Suprapubic skin (tissue), 4 donors: ENCODE data around the gene ZC3H12A. TPM values are rescaled to one million over a fixed set of nuclear protein-coding genes. Genes with fewer than 3 reads are reported as not detected.

Source experiments
- DNase-seq, 2 donors: peaks; one replicate each; pipeline ENCODE4 v3.0.0-alpha.2; 2019; ENCODE audit warnings: low spot score in 2 of 2
- H3K27ac ChIP-seq: fragments of 200-600 bp; sonication (generic); one replicate; pipeline ENCODE4 v1.5.1; 2019
- H3K27me3 ChIP-seq: fragments of 200-600 bp; sonication (generic); one replicate; pipeline ENCODE4 v1.5.1; 2019
- H3K36me3 ChIP-seq: fragments of 200-600 bp; sonication (generic); one replicate; pipeline ENCODE4 v1.5.1; 2019
- H3K4me1 ChIP-seq: fragments of 200-600 bp; sonication (generic); one replicate; pipeline ENCODE4 v1.5.1; 2019
- H3K4me3 ChIP-seq: fragments of 200-600 bp; sonication (generic); one replicate; pipeline ENCODE4 v1.5.1; 2019; ENCODE audit warnings: mild to moderate bottlenecking
- H3K9me3 ChIP-seq: fragments of 200-600 bp; sonication (generic); one replicate; pipeline ENCODE4 v1.5.1; 2019
- EP300 ChIP-seq: sonication (generic); formaldehyde crosslinking; IDR thresholded peaks from one replicate; pipeline ENCODE4 v1.6.1; 2017; ENCODE audit warnings: antibody characterized with exemption
- POLR2A ChIP-seq, 2 donors: fragments of 450-650 bp; IDR thresholded peaks; one replicate each; pipeline ENCODE4 v1.6.1; 2017; ENCODE audit warnings: antibody characterized with exemption in 2 of 2, mild to moderate bottlenecking in 2 of 2, moderate library complexity in 2 of 2
- POLR2AphosphoS5 ChIP-seq, 3 donors: sonication (generic); formaldehyde crosslinking; IDR thresholded peaks; one replicate each; pipeline ENCODE4 v1.6.1; 2017; ENCODE audit warnings: antibody characterized with exemption in 3 of 3
- WGBS: methylation state at CpG from one replicate; pipeline ENCODE4 v1.1.5; 2018; 5-methylcytosine and 5-hydroxymethylcytosine counted together
- total RNA-seq, 4 donors: library from RNA; depleted of rRNA; stranded (reverse); fragments of >200 nt; gene quantifications; one replicate each; pipeline ENCODE4 v1.1.0, GENCODE V29; 2016
- TF ChIP-seq, protein P1 (sequence below), 2 donors: fragments of 200-600 bp in 1 of 2; fragments of 450-650 bp in 1 of 2; sonication (generic) in 1 of 2; IDR thresholded peaks; one replicate each; pipeline ENCODE4 v1.5.1; 2016 to 2019; ENCODE audit warnings: antibody characterized with exemption in 2 of 2, mild to moderate bottlenecking in 1 of 2, moderate library complexity in 1 of 2

The ZC3H12A gene
- total RNA-seq, 4 donors from 2014 or later = 47.7 to 107 (median 56.1) TPM

- Histone ChIP-seq H3K4me1 (peaks cover 86% of the 10 kb centered on the region), H3K9me3 (no peaks in the 10 kb centered on the region), H3K4me3 (no peak overlapping the region), H3K36me3 (peaks cover 54% of the 10 kb centered on the region), H3K27me3 (no peaks in the 10 kb centered on the region), H3K27ac (peak overlapping the region; percentile 95)
- WGBS = 90% methylated on average over 18 of the region's 18 CpGs
- TF ChIP-seq POLR2AphosphoS5 (IDR thresholded peaks at IDR 0.05) (no peak), POLR2A (IDR thresholded peaks at IDR 0.05) (no peak), EP300 (no peak)
- TF ChIP-seq, protein P1, sequence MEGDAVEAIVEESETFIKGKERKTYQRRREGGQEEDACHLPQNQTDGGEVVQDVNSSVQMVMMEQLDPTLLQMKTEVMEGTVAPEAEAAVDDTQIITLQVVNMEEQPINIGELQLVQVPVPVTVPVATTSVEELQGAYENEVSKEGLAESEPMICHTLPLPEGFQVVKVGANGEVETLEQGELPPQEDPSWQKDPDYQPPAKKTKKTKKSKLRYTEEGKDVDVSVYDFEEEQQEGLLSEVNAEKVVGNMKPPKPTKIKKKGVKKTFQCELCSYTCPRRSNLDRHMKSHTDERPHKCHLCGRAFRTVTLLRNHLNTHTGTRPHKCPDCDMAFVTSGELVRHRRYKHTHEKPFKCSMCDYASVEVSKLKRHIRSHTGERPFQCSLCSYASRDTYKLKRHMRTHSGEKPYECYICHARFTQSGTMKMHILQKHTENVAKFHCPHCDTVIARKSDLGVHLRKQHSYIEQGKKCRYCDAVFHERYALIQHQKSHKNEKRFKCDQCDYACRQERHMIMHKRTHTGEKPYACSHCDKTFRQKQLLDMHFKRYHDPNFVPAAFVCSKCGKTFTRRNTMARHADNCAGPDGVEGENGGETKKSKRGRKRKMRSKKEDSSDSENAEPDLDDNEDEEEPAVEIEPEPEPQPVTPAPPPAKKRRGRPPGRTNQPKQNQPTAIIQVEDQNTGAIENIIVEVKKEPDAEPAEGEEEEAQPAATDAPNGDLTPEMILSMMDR (IDR thresholded peaks at IDR 0.05) = no peak
- DNase-seq = peak in 1 of 2 donors; percentile 78
Observed at GRCh38 chr1:37482004-37482785, 7.8 kb downstream of the ZC3H12A start.

DNA sequence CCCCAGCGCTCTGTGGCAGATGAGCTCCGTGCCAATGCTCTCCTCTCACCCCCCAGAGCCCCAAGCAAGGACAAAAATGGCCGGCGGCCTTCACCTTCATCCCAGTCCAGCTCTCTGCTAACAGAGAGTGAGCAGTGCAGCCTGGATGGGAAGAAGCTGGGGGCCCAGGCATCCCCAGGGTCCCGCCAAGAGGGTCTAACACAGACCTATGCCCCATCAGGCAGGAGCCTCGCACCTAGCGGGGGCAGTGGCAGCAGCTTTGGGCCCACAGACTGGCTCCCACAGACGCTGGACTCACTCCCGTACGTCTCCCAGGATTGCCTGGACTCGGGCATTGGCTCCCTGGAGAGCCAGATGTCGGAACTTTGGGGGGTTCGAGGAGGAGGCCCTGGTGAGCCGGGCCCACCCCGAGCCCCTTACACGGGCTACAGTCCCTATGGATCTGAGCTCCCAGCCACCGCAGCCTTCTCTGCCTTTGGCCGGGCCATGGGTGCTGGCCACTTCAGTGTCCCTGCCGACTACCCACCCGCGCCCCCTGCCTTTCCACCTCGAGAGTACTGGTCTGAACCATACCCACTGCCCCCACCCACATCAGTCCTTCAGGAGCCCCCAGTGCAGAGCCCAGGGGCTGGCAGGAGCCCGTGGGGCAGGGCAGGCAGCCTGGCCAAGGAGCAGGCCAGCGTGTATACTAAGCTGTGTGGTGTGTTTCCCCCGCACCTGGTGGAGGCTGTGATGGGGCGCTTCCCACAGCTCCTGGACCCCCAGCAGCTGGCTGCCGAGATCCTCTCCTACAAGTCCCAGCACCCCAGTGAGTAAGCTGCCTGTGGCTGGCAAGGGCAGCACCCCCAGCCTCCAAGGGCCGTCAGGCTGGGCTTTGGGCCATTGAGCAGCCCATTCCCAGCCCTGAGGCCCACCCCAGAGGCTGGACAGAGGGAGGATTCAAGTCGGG lies 8.7 kb downstream of the ZC3H12A start:
- peaks cover 52% of the 10 kb centered on the region for H3K36me3 ChIP-seq
- peak overlapping the region; percentile 12 for H3K27ac ChIP-seq
- 81% methylated on average over 13 of the region's 29 CpGs for WGBS
- H3K9me3 ChIP-seq = no peaks in the 10 kb centered on the region
- H3K4me3 ChIP-seq = no peak overlapping the region
- peaks cover 83% of the 10 kb centered on the region for H3K4me1 ChIP-seq
- no peaks in the 10 kb centered on the region for H3K27me3 ChIP-seq
- TF ChIP-seq EP300 (no peak), POLR2AphosphoS5 (IDR thresholded peaks at IDR 0.05) (no peak), POLR2A (IDR thresholded peaks at IDR 0.05) (no peak)
- TF ChIP-seq, protein P1 (IDR thresholded peaks at IDR 0.05) = no peak
- DNase-seq = peak in 1 of 2 donors; percentile 75

DNA sequence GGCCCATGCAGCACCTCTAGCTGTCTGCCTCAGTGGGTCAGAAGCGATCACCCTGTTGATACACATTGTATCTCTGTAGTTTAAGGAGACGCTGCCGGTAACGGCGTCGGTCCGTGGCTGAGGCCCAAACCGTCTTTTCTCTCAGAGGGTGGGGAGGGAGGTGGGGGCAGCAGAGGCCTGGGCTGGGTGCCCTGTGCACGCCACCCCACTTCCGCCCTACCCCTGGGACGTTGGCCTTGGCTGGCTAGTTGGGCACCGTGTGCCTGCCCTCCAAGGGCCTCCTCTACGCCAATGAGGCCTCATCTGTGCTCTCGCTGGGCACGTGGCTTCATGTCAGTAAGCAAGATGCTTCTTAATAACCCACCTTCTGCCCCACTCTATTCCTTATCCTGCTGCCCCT lies 9.4 kb downstream of the ZC3H12A start:
- no peaks in the 10 kb centered on the region for H3K9me3 ChIP-seq
- TF ChIP-seq POLR2A (IDR thresholded peaks at IDR 0.05) (no peak), EP300 (no peak)
- TF ChIP-seq, protein P1 (IDR thresholded peaks at IDR 0.05) = no peak
- H3K4me3 ChIP-seq = no peak overlapping the region
- H3K36me3 ChIP-seq = peaks cover 47% of the 10 kb centered on the region
- peaks cover 76% of the 10 kb centered on the region for H3K4me1 ChIP-seq
- H3K27ac ChIP-seq = peak overlapping the region; percentile 80
- 61% methylated on average over 14 of the region's 15 CpGs for WGBS
- no peaks in the 10 kb centered on the region for H3K27me3 ChIP-seq
- DNase-seq = peak in 1 of 2 donors; percentile 8

GRCh38 chr1:37484325-37485051 lies 10.1 kb downstream of the ZC3H12A start:
- Histone ChIP-seq H3K4me1 (peaks cover 69% of the 10 kb centered on the region), H3K27me3 (no peaks in the 10 kb centered on the region), H3K9me3 (no peaks in the 10 kb centered on the region), H3K27ac (peak overlapping the region; percentile 80), H3K4me3 (no peak overlapping the region), H3K36me3 (peaks cover 47% of the 10 kb centered on the region)
- peak; percentile 63 to 64 for DNase-seq
- 78% methylated on average over 6 of the region's 7 CpGs for WGBS
- TF ChIP-seq, protein P1 (IDR thresholded peaks at IDR 0.05) = no peak
- TF ChIP-seq POLR2A (IDR thresholded peaks at IDR 0.05) (no peak), POLR2AphosphoS5 (IDR thresholded peaks at IDR 0.05) (no peak), EP300 (no peak)
